Skeletal muscle satellite cell (primary cell): Measurements from ENCODE around the gene PCDHA8.
"Not testable (repeated sequence)": the region's sequence is repeated elsewhere in the genome, so short reads cannot be mapped to it uniquely, and the experiment has no call there.

ENCODE experiments used
- H3K27me3 ChIP-seq: 2 replicates; pipeline ENCODE4 v1.7.0; 2013; ENCODE audit warnings: low read length; ENCODE audit not compliant: control insufficient read depth, insufficient read depth
- H3K36me3 ChIP-seq: 2 replicates; pipeline ENCODE4 v1.7.0; 2013; ENCODE audit warnings: mild to moderate bottlenecking, control low read depth, low read length; ENCODE audit not compliant: insufficient read depth
- H3K4me1 ChIP-seq: 2 replicates; pipeline ENCODE4 v1.7.0; 2013; ENCODE audit warnings: low read length; ENCODE audit not compliant: control insufficient read depth, insufficient read depth
- H3K4me2 ChIP-seq: 2 replicates; pipeline ENCODE4 v1.7.0; 2013; ENCODE audit warnings: mild to moderate bottlenecking, low read length
- H3K4me3 ChIP-seq: 2 replicates; pipeline ENCODE4 v1.7.0; 2013; ENCODE audit warnings: low read length
- H3K9ac ChIP-seq: 2 replicates; pipeline ENCODE4 v1.7.0; 2013; ENCODE audit warnings: mild to moderate bottlenecking, low read depth, low read length, moderate library complexity
- H3K9me3 ChIP-seq: replicated peaks from 2 replicates; pipeline ENCODE4 v1.7.0; 2013; ENCODE audit warnings: mild to moderate bottlenecking, control low read depth, low read length

Gene PCDHA8

GRCh38 chr5:140862441-140863295, 21.7 kb downstream of the PCDHA8 start:
- H3K4me3 ChIP-seq: no peak overlapping the region
- no peaks in the 10 kb centered on the region for H3K36me3 ChIP-seq
- H3K9me3 ChIP-seq: peaks cover 6% of the 10 kb centered on the region
- no peaks in the 10 kb centered on the region for H3K27me3 ChIP-seq
- H3K4me1 ChIP-seq: no peaks in the 10 kb centered on the region
- H3K9ac ChIP-seq: no peak overlapping the region
- no peak overlapping the region for H3K4me2 ChIP-seq

GRCh38 chr5:140868721-140869554, 28.0 kb downstream of the PCDHA8 start, which contains the start of gene PCDHA11:
TSS of gene PCDHA11 (plus strand) at chr5:140868957. CDS start at chr5:140869104, 147 bp downstream.
- no peak within 1 kb of the TSS for H3K4me2 ChIP-seq
- no peaks in the 10 kb centered on the region for H3K27me3 ChIP-seq
- no peak within 1 kb of the TSS for H3K4me3 ChIP-seq
- H3K4me1 ChIP-seq: no peaks in the 10 kb centered on the region
- no peaks in the 10 kb centered on the region for H3K36me3 ChIP-seq
- H3K9me3 ChIP-seq: no peaks in the 10 kb centered on the region
- H3K9ac ChIP-seq: no peak within 1 kb of the TSS

- Histone ChIP-seq H3K4me1 (no peaks in the 10 kb centered on the region), H3K4me2 (no peak overlapping the region), H3K27me3 (no peaks in the 10 kb centered on the region), H3K9ac (no peak overlapping the region), H3K9me3 (no peaks in the 10 kb centered on the region), H3K4me3 (no peak overlapping the region), H3K36me3 (no peaks in the 10 kb centered on the region)
Observed at GRCh38 chr5:140869555-140869886, 28.5 kb downstream of the PCDHA8 start.

GRCh38 chr5:140870221-140871201, 29.5 kb downstream of the PCDHA8 start:
- Histone ChIP-seq H3K4me3 (no peak overlapping the region), H3K4me1 (no peaks in the 10 kb centered on the region), H3K27me3 (no peaks in the 10 kb centered on the region), H3K9me3 (no peaks in the 10 kb centered on the region), H3K9ac (no peak overlapping the region), H3K4me2 (no peak overlapping the region), H3K36me3 (no peaks in the 10 kb centered on the region)

GRCh38 chr5:140875085-140876065, 34.4 kb downstream of the PCDHA8 start, which contains the start of gene PCDHA12:
TSS of gene PCDHA12 (plus strand) at chr5:140875308. CDS start at chr5:140875473, 165 bp downstream.
- Histone ChIP-seq H3K4me2 (no peak within 1 kb of the TSS), H3K4me1 (no peaks in the 10 kb centered on the region), H3K27me3 (no peaks in the 10 kb centered on the region), H3K9me3 (peaks cover 5% of the 10 kb centered on the region), H3K36me3 (no peaks in the 10 kb centered on the region), H3K9ac (no peak within 1 kb of the TSS), H3K4me3 (no peak within 1 kb of the TSS)

GRCh38 chr5:140876541-140877261, 35.7 kb downstream of the PCDHA8 start:
- H3K4me2 ChIP-seq, H3K9me3 ChIP-seq, H3K9ac ChIP-seq, H3K4me1 ChIP-seq, H3K4me3 ChIP-seq, H3K36me3 ChIP-seq, H3K27me3 ChIP-seq: not testable (repeated sequence)

- Histone ChIP-seq H3K4me3 (no peak overlapping the region), H3K4me1 (no peaks in the 10 kb centered on the region), H3K27me3 (no peaks in the 10 kb centered on the region), H3K9me3 (peaks cover 5% of the 10 kb centered on the region), H3K9ac (no peak overlapping the region), H3K36me3 (no peaks in the 10 kb centered on the region), H3K4me2 (no peak overlapping the region)
Observed at GRCh38 chr5:140877262-140877581, 36.2 kb downstream of the PCDHA8 start.

GRCh38 chr5:140881889-140882590, 41.1 kb downstream of the PCDHA8 start, which contains the start of gene PCDHA13:
TSS of gene PCDHA13 (plus strand) at chr5:140882124. CDS start at chr5:140882269, 145 bp downstream.
- no peaks in the 10 kb centered on the region for H3K36me3 ChIP-seq
- no peaks in the 10 kb centered on the region for H3K4me1 ChIP-seq
- H3K4me2 ChIP-seq: no peak within 1 kb of the TSS
- peaks cover 9% of the 10 kb centered on the region for H3K9me3 ChIP-seq
- H3K4me3 ChIP-seq: no peak within 1 kb of the TSS
- no peaks in the 10 kb centered on the region for H3K27me3 ChIP-seq
- H3K9ac ChIP-seq: no peak within 1 kb of the TSS

GRCh38 chr5:140882591-140882899, 41.6 kb downstream of the PCDHA8 start:
- Histone ChIP-seq H3K9me3 (peaks cover 9% of the 10 kb centered on the region), H3K27me3 (no peaks in the 10 kb centered on the region), H3K4me3 (no peak overlapping the region), H3K9ac (no peak overlapping the region), H3K4me1 (no peaks in the 10 kb centered on the region), H3K4me2 (no peak overlapping the region), H3K36me3 (no peaks in the 10 kb centered on the region)
